Pancreas (tissue), 10 donors: ENCODE results near the gene EGFLAM. TPM values are rescaled to one million over a fixed set of nuclear protein-coding genes. Genes with fewer than 3 reads are reported as not detected.

Source experiments
- ATAC-seq, 4 donors: fragments of 200-7000 bp; cut with Tn5 transposase; one replicate each; pipeline versions ENCODE4 v1.8.0 to v1.9.1; 2020; ENCODE audit warnings: mild to moderate bottlenecking in 4 of 4, moderate library complexity in 4 of 4
- DNase-seq, 6 donors: peaks; one replicate each; pipeline ENCODE4 v3.0.0-alpha.2; 2020
- FAIRE-seq: peaks from 2 replicates; lab custom pipeline; 2012; peaks lifted over from hg19 to GRCh38; lab: Jason Lieb, UNC
- H3K27ac ChIP-seq, 4 donors: fragments of 200-600 bp; sonication (generic); 1 replicate in 3 of 4; 2 replicates in 1 of 4; pipeline versions ENCODE4 v1.5.0 to v1.8.0; 2020
- H3K27me3 ChIP-seq, 4 donors: fragments of 200-600 bp; one replicate each; pipeline ENCODE4 v1.8.0; 2021
- H3K36me3 ChIP-seq, 3 donors: fragments of 200-600 bp; sonication (generic) in 1 of 3; one replicate each; pipeline versions ENCODE4 v1.5.0 to v1.8.0; 2020 to 2021
- H3K4me1 ChIP-seq, 3 donors: fragments of 200-600 bp; one replicate each; pipeline ENCODE4 v1.8.0; 2021
- H3K4me3 ChIP-seq, 4 donors: fragments of 200-600 bp; sonication (generic) in 2 of 4; one replicate each; pipeline versions ENCODE4 v1.5.0 to v1.8.0; 2020 to 2021
- H3K9me3 ChIP-seq, 4 donors: fragments of 200-600 bp; one replicate each; pipeline ENCODE4 v1.8.0; 2021
- CTCF ChIP-seq, 4 donors: fragments of 200-600 bp; sonication (generic) in 3 of 4; IDR thresholded peaks; one replicate each; pipeline versions ENCODE4 v1.5.0 to v1.8.0; 2021; ENCODE audit warnings: antibody characterized with exemption in 4 of 4
- WGBS, 2 donors: extraction: QIAGEN DNeasy Blood & Tissue Kit; methylation state at CpG; one replicate each; pipeline ENCODE4 v1.1.7; 2013; 5-methylcytosine and 5-hydroxymethylcytosine counted together
- intact Hi-C, 3 donors: fragments of 100-400 bp; cut with DNase I; formaldehyde crosslinking; loops; one replicate each; pipeline versions ENCODE4 v1.11.1 to v1.14.2; 2022
- polyA plus RNA-seq, 2 donors: library from polyadenylated mRNA; stranded (reverse); fragments of 200-250 nt; gene quantifications; one replicate each; pipeline ENCODE4 v1.2.3, GENCODE V29; 2013
- total RNA-seq, 6 donors: library from RNA; stranded (reverse); fragmentation: NEBNext Ultra II Directional in 4 of 6; extraction: Animal tissue kit (Norgen Biotek cat#: 25700) in 4 of 6; gene quantifications; one replicate each; pipeline versions ENCODE4 v1.2.1 to v1.2.4, GENCODE V29; 2021 to 2023
- donor health status: healthy with polysubstance abuse.
- donor health status: DM: no; HTN: no; CAD: no; lungs with moderate emphysema.
- donor health status: DM: no; HTN: no; CAD: no.
- donor health status: control.
- donor health status: control.
- donor health status: Bipolar disorder and iron deficiency.
- donor health status: DM: yes; HTN: yes; CAD: no.
- donor health status: DM: no; HTN: no; CAD: no.
- donor health status: DM: no; HTN: no; CAD: no.
- donor health status: DM: yes; HTN: yes; CAD: no.

Gene EGFLAM
- total and polyA plus RNA-seq, 8 donors = 0.73 to 2.4 (median 1.1) TPM

- Histone ChIP-seq H3K9me3 (no peaks in the 10 kb centered on the region), H3K4me3 (no peak overlapping the region), H3K36me3 (peaks cover 0 to 8% (median 0%) of the 10 kb centered on the region in 3 donors), H3K4me1 (no peaks in the 10 kb centered on the region), H3K27me3 (no peaks in the 10 kb centered on the region), H3K27ac (no peak overlapping the region)
- intact Hi-C loops = no loop called here
- no peak for TF ChIP-seq CTCF (IDR thresholded peaks at IDR 0.05)
- ATAC-seq = no peak
- DNase-seq = no peak
- 88 to 92% methylated on average over 5 of the region's 5 CpGs for WGBS, 2 donors
- no peak for FAIRE-seq
These were observed 250.8 kb downstream of the EGFLAM start for GRCh38 chr5:38509185-38509584.
